Central memory CD8-positive, alpha-beta T cell (primary cell): ENCODE measurements around the gene OTP.
A peak's percentile ranks its signal among the peaks of the same experiment; 100 is the strongest.

Experiments used
- ATAC-seq: fragments of 150-1000 bp; cut with Tn5 transposase; replicated peaks from 2 replicates; pipeline ENCODE4 v1.10.0; 2022; ENCODE audit warnings: mild to moderate bottlenecking, moderate FRiP score, moderate number of reproducible peaks; ENCODE audit not compliant: poor library complexity, severe bottlenecking; ENCODE audit errors: extremely low read depth
- DNase-seq, 2 donors: peaks; one replicate each; pipeline ENCODE4 v3.0.0; 2021; ENCODE audit warnings: low spot score in 2 of 2
- H3K27ac Mint-ChIP-seq: one replicate; pipeline ENCODE4 v1.8.0; 2022; ENCODE audit warnings: low read depth, mild to moderate bottlenecking, moderate library complexity, mixed read lengths
- H3K27me3 Mint-ChIP-seq: one replicate; pipeline ENCODE4 v1.8.0; 2022; ENCODE audit warnings: mixed read lengths
- H3K36me3 Mint-ChIP-seq: one replicate; pipeline ENCODE4 v1.8.0; 2022; ENCODE audit warnings: mild to moderate bottlenecking, moderate library complexity, mixed read lengths; ENCODE audit not compliant: insufficient read depth
- H3K4me1 Mint-ChIP-seq: one replicate; pipeline ENCODE4 v1.8.0; 2022; ENCODE audit warnings: mixed read lengths
- H3K4me3 Mint-ChIP-seq: one replicate; pipeline ENCODE4 v1.8.0; 2022; ENCODE audit warnings: mild to moderate bottlenecking, moderate library complexity, mixed read lengths
- H3K9me3 Mint-ChIP-seq: one replicate; pipeline ENCODE4 v1.8.0; 2022; ENCODE audit warnings: mixed read lengths

OTP gene

DNA sequence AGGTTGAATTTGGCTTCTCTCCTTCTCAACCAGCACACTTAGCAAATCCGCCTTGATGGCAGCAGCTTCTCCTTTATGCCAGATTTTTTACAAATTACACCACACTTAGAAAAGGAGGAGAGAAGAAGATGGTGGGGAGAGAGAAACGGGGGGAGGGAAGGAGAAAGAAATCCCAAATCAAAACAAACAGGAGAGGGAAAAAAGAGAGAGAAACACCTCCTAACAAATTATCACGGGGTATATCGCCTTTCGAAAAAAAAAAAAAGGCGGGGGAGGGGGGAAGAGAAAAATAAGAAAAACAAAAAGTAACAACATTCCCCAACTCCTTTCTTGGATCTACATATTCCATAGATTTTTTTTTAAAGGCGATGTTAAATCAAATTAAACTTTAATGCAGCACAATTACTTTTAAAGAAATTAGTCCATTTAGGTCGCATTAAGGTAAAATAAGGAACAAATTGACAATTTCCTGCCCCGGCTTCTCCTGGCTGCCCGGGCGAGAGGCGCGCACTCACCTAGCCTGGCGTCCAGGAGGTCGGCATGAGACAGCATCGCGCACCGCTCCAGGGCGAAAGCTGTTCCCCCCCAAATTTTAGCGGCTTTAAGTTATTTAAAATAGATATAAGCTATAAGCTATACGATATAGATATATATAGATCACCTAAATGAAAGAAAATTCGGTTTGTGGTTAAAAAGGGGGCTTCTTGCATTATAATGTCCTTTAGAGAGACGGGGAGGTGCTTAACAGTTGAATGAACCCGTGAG is at the start of gene OTP:
TSS of gene OTP (minus strand) at position 716 of the 765 bp plus-strand sequence. CDS start at position 552, 164 bp downstream.
- Mint-ChIP-seq H3K4me3 (peak within 1 kb of the TSS; percentile 15), H3K36me3 (peaks cover 17% of the 10 kb centered on the region), H3K4me1 (peaks cover 16% of the 10 kb centered on the region), H3K27me3 (peaks cover 84% of the 10 kb centered on the region), H3K27ac (no peak within 1 kb of the TSS), H3K9me3 (peaks cover 1% of the 10 kb centered on the region)
- ATAC-seq = no peak
- DNase-seq = no peak

DNA sequence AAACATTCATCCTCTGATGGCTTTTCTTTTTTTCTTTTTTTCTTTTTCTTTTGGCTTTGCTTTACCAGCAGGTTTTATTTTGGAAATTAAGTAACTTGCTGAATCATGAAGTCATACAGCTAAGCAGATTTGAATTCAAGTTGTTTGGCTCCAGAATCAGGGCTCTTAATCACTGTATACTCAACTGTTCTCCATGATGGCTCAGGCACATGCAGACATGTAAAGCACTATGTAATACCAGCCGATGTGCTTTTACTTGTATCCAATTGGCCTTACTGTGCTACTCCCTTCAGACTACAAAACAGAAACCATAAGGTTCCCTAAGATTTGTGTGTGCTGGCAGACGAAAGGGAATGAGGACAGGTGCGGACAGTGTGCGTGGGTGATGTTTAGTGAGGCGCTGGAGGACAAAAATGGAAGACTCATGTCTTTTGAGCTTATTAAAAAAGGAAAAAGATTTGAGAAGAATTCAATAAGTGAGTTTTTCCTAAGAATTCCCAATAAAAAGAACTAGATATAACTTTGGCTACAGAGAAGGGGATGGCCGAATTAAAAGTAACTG is 44.7 kb upstream of the OTP start:
- no peaks in the 10 kb centered on the region for H3K4me1 Mint-ChIP-seq
- DNase-seq = no peak

DNA sequence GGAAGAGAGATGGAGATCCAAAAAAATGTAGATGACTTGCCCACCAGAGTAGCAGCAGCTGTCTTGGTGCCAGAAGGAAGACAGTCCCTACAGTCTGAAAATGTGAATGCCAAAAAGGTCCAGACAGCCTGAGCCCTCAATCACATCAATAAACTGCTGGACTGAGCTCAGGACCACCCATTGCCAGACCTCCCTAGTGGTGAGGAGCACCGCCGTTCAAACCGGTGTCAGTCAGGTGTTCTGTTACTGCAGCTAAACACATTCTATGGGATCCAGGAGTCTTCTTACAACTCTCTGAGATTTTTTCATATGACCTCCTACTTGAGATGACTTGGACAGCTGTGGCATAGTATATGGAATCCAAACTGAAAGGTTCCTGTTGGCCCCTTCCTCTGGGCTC is 32.0 kb upstream of the OTP start:
- Mint-ChIP-seq H3K27me3 (peaks cover 51% of the 10 kb centered on the region), H3K4me1 (no peaks in the 10 kb centered on the region), H3K27ac (no peak overlapping the region), H3K9me3 (peaks cover 5% of the 10 kb centered on the region), H3K36me3 (no peaks in the 10 kb centered on the region), H3K4me3 (no peak overlapping the region)
- DNase-seq (no peak), ATAC-seq (no peak)

More for the DNA sequence above, 44.7 kb upstream of the OTP start:
- Mint-ChIP-seq H3K9me3 (no peaks in the 10 kb centered on the region), H3K27me3 (peaks cover 18% of the 10 kb centered on the region), H3K27ac (no peak overlapping the region), H3K36me3 (peaks cover 2% of the 10 kb centered on the region), H3K4me3 (no peak overlapping the region)
- ATAC-seq = no peak

DNA sequence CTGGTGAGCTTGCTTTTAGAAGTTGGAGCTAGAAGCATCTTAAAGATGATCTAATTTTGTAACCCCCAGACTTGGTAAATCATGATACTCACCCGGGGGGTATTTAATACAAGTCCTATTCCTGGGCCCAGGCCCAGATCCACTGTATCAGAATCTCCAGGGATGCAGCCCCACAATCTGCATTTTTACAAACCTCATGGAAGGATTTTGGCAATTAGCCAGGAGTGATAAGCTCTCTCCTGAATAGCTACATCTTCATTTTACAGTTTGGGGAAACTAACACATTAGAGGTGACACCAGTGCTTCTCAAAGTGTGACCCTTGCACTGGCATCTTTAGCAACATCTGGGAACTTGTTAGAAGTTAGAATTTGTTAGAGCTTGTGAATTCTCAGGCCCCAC is 31.2 kb upstream of the OTP start:
- ATAC-seq (no peak), DNase-seq (no peak)
- no peak overlapping the region for H3K27ac Mint-ChIP-seq
- no peaks in the 10 kb centered on the region for H3K36me3 Mint-ChIP-seq
- H3K4me3 Mint-ChIP-seq = no peak overlapping the region
- peaks cover 50% of the 10 kb centered on the region for H3K27me3 Mint-ChIP-seq
- no peaks in the 10 kb centered on the region for H3K4me1 Mint-ChIP-seq
- H3K9me3 Mint-ChIP-seq = no peaks in the 10 kb centered on the region

DNA sequence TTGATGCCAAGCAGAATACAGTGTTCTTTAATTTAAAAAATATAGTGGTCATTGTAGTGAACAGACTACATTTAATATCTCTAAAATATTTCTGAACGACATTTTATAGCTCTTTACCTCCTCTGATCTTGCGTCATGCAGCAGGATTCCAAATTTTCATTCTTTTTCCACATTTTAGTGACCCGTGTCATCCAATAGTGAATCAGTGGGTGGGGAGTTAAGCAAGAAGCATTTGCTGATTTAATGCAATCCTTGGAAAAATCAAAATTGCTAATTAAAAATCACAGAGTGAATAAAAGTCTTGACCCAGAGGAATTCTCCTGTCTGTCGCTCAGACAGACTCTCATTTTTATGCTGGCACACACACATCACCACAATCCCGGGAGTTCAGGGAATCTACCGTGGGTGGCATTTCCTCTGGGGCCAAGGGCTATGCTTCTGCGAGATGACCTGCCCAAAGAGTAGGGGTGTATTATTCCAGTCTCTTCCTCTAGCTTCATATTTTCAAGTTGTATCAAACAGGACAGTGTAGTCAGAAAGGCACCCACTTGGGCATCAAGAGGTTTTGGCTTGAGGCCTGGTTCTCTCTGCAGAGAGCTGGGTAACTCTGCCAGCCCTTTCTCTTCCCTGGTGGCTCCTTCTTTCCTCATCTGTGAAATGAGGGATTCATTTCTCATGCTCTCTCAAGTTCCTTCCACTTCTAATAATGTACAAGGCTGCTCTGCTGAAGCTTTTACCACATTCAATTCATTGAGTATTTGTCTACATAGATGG is 24.8 kb upstream of the OTP start:
- no peak for DNase-seq
- Mint-ChIP-seq H3K27ac (no peak overlapping the region), H3K4me3 (no peak overlapping the region), H3K4me1 (no peaks in the 10 kb centered on the region), H3K27me3 (peaks cover 14% of the 10 kb centered on the region), H3K36me3 (no peaks in the 10 kb centered on the region), H3K9me3 (no peaks in the 10 kb centered on the region)
- ATAC-seq = no peak

DNA sequence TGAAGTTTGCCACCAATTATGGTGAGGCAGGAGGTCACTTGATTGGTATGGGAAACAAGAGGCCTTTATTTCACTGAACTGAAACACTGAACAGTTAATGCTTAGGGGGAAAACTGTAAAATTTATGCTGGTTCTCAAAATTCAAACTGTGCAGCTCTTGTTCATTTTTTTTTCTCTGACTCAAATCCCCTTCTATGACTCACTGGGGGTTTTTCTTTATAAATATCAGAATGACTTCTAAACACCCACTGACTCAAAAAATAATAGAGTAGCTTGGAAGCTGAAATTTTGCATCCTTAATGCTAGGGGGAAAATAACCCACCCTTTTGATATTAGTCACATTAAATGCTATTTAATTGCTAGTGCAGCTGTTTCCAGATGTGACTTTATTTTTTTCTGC is 24.1 kb upstream of the OTP start:
- Mint-ChIP-seq H3K36me3 (no peaks in the 10 kb centered on the region), H3K4me3 (no peak overlapping the region), H3K9me3 (no peaks in the 10 kb centered on the region), H3K27me3 (peaks cover 21% of the 10 kb centered on the region), H3K27ac (no peak overlapping the region), H3K4me1 (no peaks in the 10 kb centered on the region)
- ATAC-seq (no peak), DNase-seq (no peak)

DNA sequence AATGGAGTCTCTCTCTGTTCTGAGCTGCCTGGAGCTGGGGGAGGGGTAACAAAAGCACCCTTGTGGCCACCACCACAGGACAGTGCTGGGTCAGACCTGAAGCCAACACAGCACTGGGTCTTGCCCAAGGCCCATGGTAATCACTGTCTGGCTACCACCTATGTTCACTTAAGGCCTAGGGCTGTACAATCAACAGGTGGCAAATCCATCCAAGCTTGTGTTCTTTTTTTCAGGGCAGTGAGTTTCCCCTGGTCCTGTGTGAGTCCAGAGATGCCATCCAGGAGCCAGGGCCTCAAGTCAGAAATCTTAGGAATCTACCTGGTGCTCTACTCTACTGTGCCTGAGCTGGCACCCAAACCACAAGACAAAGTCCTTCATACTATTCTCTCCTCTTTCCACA is 20.1 kb upstream of the OTP start:
- ATAC-seq (no peak), DNase-seq (no peak)
- Mint-ChIP-seq H3K36me3 (no peaks in the 10 kb centered on the region), H3K9me3 (no peaks in the 10 kb centered on the region), H3K4me1 (no peaks in the 10 kb centered on the region), H3K4me3 (no peak overlapping the region), H3K27me3 (peaks cover 32% of the 10 kb centered on the region), H3K27ac (no peak overlapping the region)

DNA sequence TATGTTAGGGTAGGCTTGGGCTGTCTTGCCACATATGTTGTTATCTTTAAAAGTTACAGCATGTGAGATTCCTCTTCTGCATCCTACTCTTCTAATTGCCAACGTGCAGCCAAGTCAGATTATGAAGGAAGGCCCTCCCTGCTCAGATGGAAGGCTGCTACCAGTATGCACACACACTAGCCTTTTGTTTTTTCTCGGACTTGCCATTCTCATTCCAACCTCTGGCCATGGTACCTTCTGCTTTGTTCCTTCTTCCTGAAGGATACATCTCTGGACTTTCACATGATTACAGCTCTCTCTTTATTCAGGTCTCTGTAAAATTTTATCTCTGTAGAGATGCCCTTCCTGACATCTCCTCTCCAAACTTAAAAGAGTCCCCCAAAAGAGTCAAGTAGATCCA is 12.8 kb upstream of the OTP start:
- Mint-ChIP-seq H3K4me3 (no peak overlapping the region), H3K27ac (no peak overlapping the region), H3K4me1 (no peaks in the 10 kb centered on the region), H3K27me3 (peaks cover 71% of the 10 kb centered on the region), H3K9me3 (no peaks in the 10 kb centered on the region), H3K36me3 (no peaks in the 10 kb centered on the region)
- DNase-seq (no peak), ATAC-seq (no peak)

DNA sequence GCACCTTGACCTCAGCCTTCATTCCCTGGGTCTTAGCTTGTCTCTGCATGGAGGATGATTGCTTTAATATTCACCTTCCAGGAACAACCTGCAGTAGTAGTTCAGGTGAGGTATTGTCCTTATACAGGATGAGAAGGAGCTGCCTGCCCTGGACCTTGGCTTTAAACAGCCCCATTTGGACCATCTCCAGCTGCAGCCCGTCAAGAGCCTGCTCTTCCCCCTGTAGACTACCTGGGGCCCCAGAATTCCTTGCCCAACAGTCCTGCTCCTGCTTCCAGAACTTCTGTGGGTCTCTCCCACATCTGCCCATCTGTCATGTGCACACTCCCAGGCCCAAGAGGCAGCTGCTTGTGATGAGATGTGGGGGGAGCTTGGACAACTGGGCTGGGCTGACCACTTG is 12.2 kb upstream of the OTP start:
- Mint-ChIP-seq H3K4me1 (no peaks in the 10 kb centered on the region), H3K36me3 (peaks cover 2% of the 10 kb centered on the region), H3K9me3 (no peaks in the 10 kb centered on the region), H3K27ac (no peak overlapping the region), H3K27me3 (peaks cover 77% of the 10 kb centered on the region), H3K4me3 (no peak overlapping the region)
- DNase-seq (no peak), ATAC-seq (no peak)

DNA sequence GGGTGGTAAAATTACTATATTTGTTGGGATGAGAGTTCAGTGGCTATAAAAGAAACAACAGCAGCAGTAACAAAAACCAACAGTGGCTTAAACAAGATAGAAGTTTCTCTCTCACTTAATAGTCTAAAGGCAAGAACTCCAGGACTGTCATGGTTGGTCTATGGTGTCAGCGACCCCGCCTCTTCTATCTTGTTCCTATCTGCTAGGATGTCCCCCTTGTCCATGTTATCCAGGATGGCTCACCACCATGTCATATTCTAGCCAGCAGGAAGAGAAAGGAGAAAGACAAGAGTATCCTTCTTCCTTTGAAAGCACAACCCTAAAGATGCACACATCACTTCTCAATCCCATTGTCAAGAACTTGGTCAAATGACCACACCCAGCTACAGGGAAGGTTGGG is 11.3 kb upstream of the OTP start:
- Mint-ChIP-seq H3K9me3 (no peaks in the 10 kb centered on the region), H3K4me3 (no peak overlapping the region), H3K4me1 (peaks cover 5% of the 10 kb centered on the region), H3K36me3 (peaks cover 5% of the 10 kb centered on the region), H3K27me3 (peaks cover 83% of the 10 kb centered on the region), H3K27ac (no peak overlapping the region)
- ATAC-seq (no peak), DNase-seq (no peak)

DNA sequence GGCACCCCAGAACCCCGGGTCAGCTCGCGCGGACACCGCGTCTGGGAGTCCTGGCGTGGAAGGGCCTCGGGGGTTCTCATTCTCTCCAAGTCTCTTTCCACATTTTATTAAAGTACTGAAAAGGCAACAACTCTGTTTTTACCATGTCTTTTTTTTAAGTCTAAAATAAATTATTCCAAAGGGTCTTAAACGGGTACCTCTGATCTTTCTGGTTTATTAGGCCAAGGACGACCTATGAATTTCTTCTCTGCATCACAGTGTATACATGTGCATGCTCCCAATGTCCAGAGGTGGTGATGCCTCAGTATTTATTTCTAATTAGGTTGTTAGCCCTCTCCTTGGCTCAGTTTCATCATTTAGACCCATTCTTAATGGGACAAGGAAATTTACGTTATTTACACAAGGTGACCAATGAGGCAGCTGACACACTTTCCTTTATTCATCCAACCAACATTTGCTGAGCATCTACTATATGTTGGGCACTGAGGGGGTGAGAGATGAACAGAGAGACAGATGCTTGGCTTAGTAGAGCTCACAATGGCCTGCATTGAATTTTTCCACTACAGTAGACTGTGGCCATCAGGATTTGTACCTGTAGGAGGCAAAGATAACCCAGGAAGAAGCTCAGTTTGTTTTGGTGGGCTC is 7.6 kb upstream of the OTP start:
- peaks cover 91% of the 10 kb centered on the region for H3K27me3 Mint-ChIP-seq
- H3K36me3 Mint-ChIP-seq = peaks cover 13% of the 10 kb centered on the region
- H3K4me3 Mint-ChIP-seq = peak overlapping the region; percentile 21
- DNase-seq (no peak), ATAC-seq (no peak)
- H3K9me3 Mint-ChIP-seq = no peaks in the 10 kb centered on the region
- H3K4me1 Mint-ChIP-seq = peaks cover 16% of the 10 kb centered on the region
- no peak overlapping the region for H3K27ac Mint-ChIP-seq

DNA sequence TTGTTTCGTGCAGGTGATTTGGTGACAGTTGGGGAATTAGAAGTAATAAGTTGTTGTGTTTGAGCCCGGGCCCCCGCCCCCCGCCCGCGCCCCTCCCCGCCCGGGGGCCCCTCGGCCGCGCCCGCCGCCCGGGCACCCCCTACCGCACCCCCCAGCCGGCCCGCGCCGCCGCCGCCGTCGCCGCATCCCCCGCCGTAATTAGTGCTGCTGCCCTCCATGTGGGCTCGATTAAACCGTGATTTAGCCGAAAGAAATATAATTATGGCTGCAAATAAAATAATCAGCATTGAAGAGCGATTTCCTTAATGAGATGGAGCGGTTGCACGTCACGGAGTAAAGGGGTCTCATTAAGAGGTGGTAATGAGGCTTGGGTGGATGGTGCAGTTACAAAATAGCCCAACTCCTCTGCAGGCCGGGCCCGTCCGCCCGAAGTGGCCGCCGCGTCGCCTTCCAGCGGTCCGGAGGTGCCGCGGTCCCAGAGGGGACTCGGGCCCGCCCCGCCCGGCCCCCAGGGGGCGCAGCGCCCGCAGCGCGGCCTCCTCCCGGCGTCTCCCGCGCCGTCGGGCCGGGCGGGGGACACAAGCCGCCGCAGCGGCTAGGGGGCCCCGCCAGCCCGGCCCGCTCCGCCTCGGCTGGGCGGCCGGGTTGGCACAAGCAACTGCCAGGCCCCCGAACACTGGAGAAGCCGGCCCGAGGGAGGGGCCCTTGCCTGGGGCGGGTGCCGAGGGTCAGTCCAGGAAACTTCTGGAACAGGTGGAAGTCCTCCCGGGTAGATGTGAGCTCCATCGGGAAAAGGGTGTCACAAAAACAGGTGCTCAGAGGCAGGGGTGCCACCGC is 6.9 kb upstream of the OTP start:
- no peak for DNase-seq
- H3K36me3 Mint-ChIP-seq = peaks cover 19% of the 10 kb centered on the region
- ATAC-seq = peak; percentile 68
- peak overlapping the region; percentile 56 for H3K4me3 Mint-ChIP-seq
- peaks cover 96% of the 10 kb centered on the region for H3K27me3 Mint-ChIP-seq
- peaks cover 16% of the 10 kb centered on the region for H3K4me1 Mint-ChIP-seq
- no peak overlapping the region for H3K27ac Mint-ChIP-seq
- no peaks in the 10 kb centered on the region for H3K9me3 Mint-ChIP-seq
